CD14-positive monocyte (primary cell): ENCODE data around the gene NOD2. TPM values are rescaled to one million over a fixed set of nuclear protein-coding genes. Genes with fewer than 3 reads are reported as not detected.

Experiments used
- DNase-seq, 3 donors: peaks; one replicate each; pipeline ENCODE4 v3.0.0-alpha.2; 2011 to 2022
- H2AFZ ChIP-seq: 2 replicates; pipeline ENCODE4 v1.6.0; 2012; ENCODE audit warnings: mild to moderate bottlenecking, low read depth, low read length, inconsistent platforms; ENCODE audit not compliant: insufficient read depth, poor library complexity, severe bottlenecking
- H3K27ac ChIP-seq, 2 donors: 1 replicate in 1 of 2; 2 replicates in 1 of 2; pipeline ENCODE4 v1.5.1; 2012 to 2013; ENCODE audit warnings: low read length in 2 of 2, control low read depth in 1 of 2, inconsistent platforms in 1 of 2, low read depth in 1 of 2, mild to moderate bottlenecking in 1 of 2
- H3K27me3 ChIP-seq, 2 donors: one replicate each; pipeline versions ENCODE4 v1.6.0 to v1.6.1; 2011 to 2013; ENCODE audit warnings: low read length in 2 of 2; ENCODE audit not compliant: control insufficient read depth in 2 of 2, insufficient read depth in 2 of 2
- H3K36me3 ChIP-seq, 2 donors: replicated peaks in 1 of 2; 1 replicate in 1 of 2; 2 replicates in 1 of 2; pipeline versions ENCODE4 v1.5.1 to v1.6.1; 2012 to 2013; ENCODE audit warnings: low read length in 2 of 2, control low read depth in 1 of 2, inconsistent platforms in 1 of 2, mild to moderate bottlenecking in 1 of 2; ENCODE audit not compliant: insufficient read depth in 2 of 2, control insufficient read depth in 1 of 2
- H3K4me1 ChIP-seq, 2 donors: 1 replicate in 1 of 2; 2 replicates in 1 of 2; pipeline versions ENCODE4 v1.5.1 to v1.6.1; 2012 to 2013; ENCODE audit warnings: low read length in 2 of 2, control low read depth in 1 of 2, inconsistent platforms in 1 of 2, mild to moderate bottlenecking in 1 of 2, moderate library complexity in 1 of 2; ENCODE audit not compliant: insufficient read depth in 2 of 2, control insufficient read depth in 1 of 2
- H3K4me2 ChIP-seq: replicated peaks from 2 replicates; pipeline ENCODE3; 2012; ENCODE audit warnings: low read length, moderate library complexity, mild to moderate bottlenecking; ENCODE audit not compliant: poor library complexity, severe bottlenecking; ENCODE audit errors: extremely low read depth
- H3K4me3 ChIP-seq, 3 experiments: fragments of 200-600 bp in 1 of 3; sonication (generic) in 1 of 3; replicated peaks in 1 of 3; 1 replicate in 2 of 3; 2 replicates in 1 of 3; pipeline ENCODE4 v1.5.1; 2011 to 2013; ENCODE audit warnings: low read length in 3 of 3, mild to moderate bottlenecking in 3 of 3, control low read depth in 2 of 3, low read depth in 2 of 3, inconsistent platforms in 1 of 3, moderate library complexity in 1 of 3
- H3K79me2 ChIP-seq: 2 replicates; pipeline ENCODE4 v1.6.0; 2012; ENCODE audit warnings: mild to moderate bottlenecking, control low read depth, inconsistent platforms, low read length, moderate library complexity; ENCODE audit not compliant: insufficient read depth
- H3K9ac ChIP-seq: 2 replicates; pipeline ENCODE4 v1.6.0; 2017; ENCODE audit warnings: low read length, mild to moderate bottlenecking; ENCODE audit not compliant: insufficient read depth, poor library complexity, severe bottlenecking
- H3K9me3 ChIP-seq, 2 donors: replicated peaks in 1 of 2; 1 replicate in 1 of 2; 2 replicates in 1 of 2; pipeline versions ENCODE4 v1.5.1 to v1.6.1; 2012 to 2013; ENCODE audit warnings: low read length in 2 of 2, control low read depth in 1 of 2; ENCODE audit not compliant: control insufficient read depth in 1 of 2, insufficient read depth in 1 of 2
- H4K20me1 ChIP-seq: 2 replicates; pipeline ENCODE4 v1.6.0; 2012; ENCODE audit warnings: mild to moderate bottlenecking, low read length, control low read depth, moderate library complexity; ENCODE audit not compliant: insufficient read depth
- H3K27ac Mint-ChIP-seq, 7 donors: one replicate each; pipeline ENCODE4 v1.8.0; 2020; ENCODE audit warnings: mild to moderate bottlenecking in 7 of 7, mixed read lengths in 7 of 7, moderate library complexity in 6 of 7, inconsistent platforms in 2 of 7
- H3K27me3 Mint-ChIP-seq, 3 donors: one replicate each; pipeline ENCODE4 v1.8.0; 2021 to 2022; ENCODE audit warnings: low read depth in 3 of 3, mild to moderate bottlenecking in 3 of 3, mixed read lengths in 3 of 3, moderate library complexity in 3 of 3, inconsistent platforms in 1 of 3
- H3K36me3 Mint-ChIP-seq, 2 donors: one replicate each; pipeline ENCODE4 v1.8.0; 2020; ENCODE audit warnings: mixed read lengths in 2 of 2, inconsistent platforms in 1 of 2, mild to moderate bottlenecking in 1 of 2
- H3K4me1 Mint-ChIP-seq: one replicate; pipeline ENCODE4 v1.8.0; 2020; ENCODE audit warnings: mild to moderate bottlenecking, mixed read lengths
- H3K4me3 Mint-ChIP-seq, 2 donors: one replicate each; pipeline ENCODE4 v1.8.0; 2020; ENCODE audit warnings: mild to moderate bottlenecking in 2 of 2, mixed read lengths in 2 of 2, moderate library complexity in 1 of 2
- H3K9me3 Mint-ChIP-seq, 7 donors: one replicate each; pipeline ENCODE4 v1.8.0; 2020 to 2022; ENCODE audit warnings: mixed read lengths in 7 of 7, mild to moderate bottlenecking in 6 of 7, moderate library complexity in 6 of 7, inconsistent platforms in 2 of 7
- WGBS: methylation state at CpG from one replicate; pipeline ENCODE4 v1.1.5; 2013; ENCODE audit warnings: missing lambda C conversion rate; ENCODE audit not compliant: insufficient coverage; 5-methylcytosine and 5-hydroxymethylcytosine counted together
- intact Hi-C, 2 donors: fragments of 100-400 bp; cut with micrococcal nuclease; formaldehyde crosslinking; loops; one replicate each; pipeline versions ENCODE4 v1.15.0 to v1.15.1; 2023
- polyA minus RNA-seq: library from RNA; depleted of rRNA, polyadenylated mRNA; stranded (reverse); fragments of >200 nt; gene quantifications from 2 replicates; pipeline ENCODE4 v1.2.3, GENCODE V29; 2012
- polyA plus RNA-seq, 3 donors: library from polyadenylated mRNA; depleted of rRNA in 1 of 3; unstranded in 2 of 3; stranded (reverse) in 1 of 3; fragments of 300-500 nt in 2 of 3; fragments of >200 nt in 1 of 3; fragmentation: Illumina TruSeq in 2 of 3; gene quantifications; 1 replicate in 2 of 3; 2 replicates in 1 of 3; pipeline ENCODE4 v1.2.3, GENCODE V29; 2012 to 2021
- total RNA-seq, 12 experiments: library from RNA in 1 of 12; stranded (reverse) in 1 of 12; fragments of 120-200 nt in 1 of 12; gene quantifications; one replicate each; pipeline ENCODE4 v1.2.4 and lab custom pipeline; 2013 to 2026; ENCODE audit warnings: mixed read lengths in 6 of 12, inconsistent platforms in 1 of 12
- TF ChIP-seq, protein P1 (sequence below): fragments of 200-600 bp; IDR thresholded peaks from one replicate; pipeline ENCODE4 v1.8.0; 2022; ENCODE audit warnings: antibody characterized with exemption, mild to moderate bottlenecking

The NOD2 gene
- total RNA-seq (2013), result 50.8 TPM
- polyA plus RNA-seq (10 to 100 TPM; 18.5 to 83.3 (median 29.7) TPM), polyA minus RNA-seq (132 and 158 TPM in 2 replicates), total RNA-seq (lab: John Stamatoyannopoulos, UW) (55.9 to 255 (median 204) reads per million in 11 experiments)

- Histone ChIP-seq H3K4me2 (peak within 1 kb of the TSS; percentile 99), H3K36me3 (no peaks in the 10 kb centered on the region), H3K9me3 (no peaks in the 10 kb centered on the region), H4K20me1 (peaks cover 2% of the 10 kb centered on the region), H3K9ac (peak within 1 kb of the TSS; percentile 95), H3K27ac (peak within 1 kb of the TSS; percentile 97 to 100), H3K27me3 (no peaks in the 10 kb centered on the region), H2AFZ (peak within 1 kb of the TSS; percentile 55), H3K79me2 (peaks cover 59% of the 10 kb centered on the region), H3K4me1 (peaks cover 48 to 57% of the 10 kb centered on the region in 2 donors), H3K4me3 (peak within 1 kb of the TSS; percentile 88 to 95 (median 90))
- intact Hi-C loops, result loop anchor here in 1 of 2 donors (10.0 kb wide), 1 partner anchor 418 kb away; no protein-coding TSS in a partner anchor
- Mint-ChIP-seq H3K9me3 (no peaks in the 10 kb centered on the region), H3K27ac (peak within 1 kb of the TSS; percentile 98 to 100 (median 99)), H3K27me3 (no peaks in the 10 kb centered on the region), H3K4me1 (peaks cover 78% of the 10 kb centered on the region), H3K36me3 (peaks cover 6 to 20% of the 10 kb centered on the region in 2 donors), H3K4me3 (peak within 1 kb of the TSS; percentile 95 to 99)
- TF ChIP-seq, protein P1, sequence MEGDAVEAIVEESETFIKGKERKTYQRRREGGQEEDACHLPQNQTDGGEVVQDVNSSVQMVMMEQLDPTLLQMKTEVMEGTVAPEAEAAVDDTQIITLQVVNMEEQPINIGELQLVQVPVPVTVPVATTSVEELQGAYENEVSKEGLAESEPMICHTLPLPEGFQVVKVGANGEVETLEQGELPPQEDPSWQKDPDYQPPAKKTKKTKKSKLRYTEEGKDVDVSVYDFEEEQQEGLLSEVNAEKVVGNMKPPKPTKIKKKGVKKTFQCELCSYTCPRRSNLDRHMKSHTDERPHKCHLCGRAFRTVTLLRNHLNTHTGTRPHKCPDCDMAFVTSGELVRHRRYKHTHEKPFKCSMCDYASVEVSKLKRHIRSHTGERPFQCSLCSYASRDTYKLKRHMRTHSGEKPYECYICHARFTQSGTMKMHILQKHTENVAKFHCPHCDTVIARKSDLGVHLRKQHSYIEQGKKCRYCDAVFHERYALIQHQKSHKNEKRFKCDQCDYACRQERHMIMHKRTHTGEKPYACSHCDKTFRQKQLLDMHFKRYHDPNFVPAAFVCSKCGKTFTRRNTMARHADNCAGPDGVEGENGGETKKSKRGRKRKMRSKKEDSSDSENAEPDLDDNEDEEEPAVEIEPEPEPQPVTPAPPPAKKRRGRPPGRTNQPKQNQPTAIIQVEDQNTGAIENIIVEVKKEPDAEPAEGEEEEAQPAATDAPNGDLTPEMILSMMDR, result no peak
- DNase-seq, result peak in 2 of 3 donors; percentile 33 to 48
- WGBS, result 6% methylated on average over 53 of the region's 56 CpGs
These were observed at the start of gene NOD2 for GRCh38 chr16:50692999-50693781. TSS of gene NOD2 (plus strand) at chr16:50693606. CDS start at chr16:50699496, 5,890 bp downstream.

DNA sequence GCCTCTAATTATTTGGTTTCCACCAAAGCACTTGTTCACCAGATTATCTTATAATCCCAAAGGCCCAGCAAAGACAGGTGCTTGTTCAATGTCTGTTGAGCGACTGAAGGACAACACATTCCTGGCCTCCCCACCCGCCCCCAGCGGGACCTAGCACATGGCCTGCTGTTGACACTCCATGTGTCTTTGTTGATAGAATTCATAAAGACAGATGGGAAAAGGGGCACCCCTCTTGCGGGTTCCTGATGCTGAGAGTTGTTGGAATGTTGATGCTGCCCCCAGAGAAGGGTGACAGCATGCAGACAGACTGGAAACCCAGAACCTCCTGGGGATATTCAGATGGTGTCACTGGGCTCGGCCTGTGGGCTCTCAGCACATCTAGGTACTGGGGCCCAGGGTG is 49.2 kb upstream of the NOD2 start:
- no peak overlapping the region for H3K4me2 ChIP-seq
- TF ChIP-seq, protein P1, result no peak
- H3K4me3 Mint-ChIP-seq, result no peak overlapping the region
- no peak overlapping the region for H3K27ac ChIP-seq
- H3K9ac ChIP-seq, result no peak overlapping the region
- intact Hi-C loops, result no loop called here
- no peaks in the 10 kb centered on the region for H3K9me3 Mint-ChIP-seq
- no peak overlapping the region for H2AFZ ChIP-seq
- no peak overlapping the region for H3K27ac Mint-ChIP-seq
- no peaks in the 10 kb centered on the region for H3K79me2 ChIP-seq
- H3K4me3 ChIP-seq, result no peak overlapping the region
- no peaks in the 10 kb centered on the region for H3K36me3 ChIP-seq
- 95% methylated on average over 5 of the region's 5 CpGs for WGBS
- DNase-seq, result no peak
- H3K4me1 Mint-ChIP-seq, result no peaks in the 10 kb centered on the region
- H3K27me3 ChIP-seq, result no peaks in the 10 kb centered on the region
- no peaks in the 10 kb centered on the region for H3K4me1 ChIP-seq
- H3K36me3 Mint-ChIP-seq, result no peaks in the 10 kb centered on the region
- no peaks in the 10 kb centered on the region for H3K9me3 ChIP-seq
- H4K20me1 ChIP-seq, result no peaks in the 10 kb centered on the region
- peaks cover 1 to 6% (median 3%) of the 10 kb centered on the region in 3 donors for H3K27me3 Mint-ChIP-seq
